ELF-1 (cell line): ENCODE data around the gene RENBP.

ENCODE experiments used
- DNase-seq: peaks from one replicate; pipeline ENCODE4 v3.0.0-alpha.2; 2016; ENCODE audit warnings: low read depth, low spot score

RENBP gene

GRCh38 chrX:153921070-153921469, 23.4 kb downstream of the RENBP start:
- no peak for DNase-seq

GRCh38 chrX:153920546-153920945, 23.9 kb downstream of the RENBP start:
- no peak for DNase-seq

DNA sequence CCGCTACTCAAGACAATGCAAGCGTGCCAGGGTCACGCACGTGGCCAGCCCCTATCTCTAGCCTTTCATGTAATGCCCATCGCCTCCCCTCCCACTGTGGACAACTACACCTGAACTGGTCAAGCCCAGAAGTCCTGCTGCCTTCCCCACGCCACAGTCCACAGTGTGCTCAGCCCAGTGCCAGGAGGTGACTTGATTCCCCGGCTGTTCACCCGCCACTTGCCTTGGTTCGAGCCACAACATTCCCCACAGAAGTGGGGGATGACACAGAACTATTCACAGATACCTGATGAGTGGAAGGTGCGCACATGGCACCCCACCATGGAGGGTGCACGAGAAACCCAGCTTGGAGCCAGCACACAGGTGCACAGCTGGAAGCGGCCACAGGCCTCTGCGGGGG, 25.2 kb downstream of the RENBP start:
- DNase-seq = no peak

GRCh38 chrX:153917869-153918268, 26.6 kb downstream of the RENBP start:
- no peak for DNase-seq

- DNase-seq = no peak
These were observed 30.7 kb downstream of the RENBP start for GRCh38 chrX:153913701-153914100.

- DNase-seq = no peak
These were observed 31.2 kb downstream of the RENBP start for GRCh38 chrX:153913211-153913610.

DNA sequence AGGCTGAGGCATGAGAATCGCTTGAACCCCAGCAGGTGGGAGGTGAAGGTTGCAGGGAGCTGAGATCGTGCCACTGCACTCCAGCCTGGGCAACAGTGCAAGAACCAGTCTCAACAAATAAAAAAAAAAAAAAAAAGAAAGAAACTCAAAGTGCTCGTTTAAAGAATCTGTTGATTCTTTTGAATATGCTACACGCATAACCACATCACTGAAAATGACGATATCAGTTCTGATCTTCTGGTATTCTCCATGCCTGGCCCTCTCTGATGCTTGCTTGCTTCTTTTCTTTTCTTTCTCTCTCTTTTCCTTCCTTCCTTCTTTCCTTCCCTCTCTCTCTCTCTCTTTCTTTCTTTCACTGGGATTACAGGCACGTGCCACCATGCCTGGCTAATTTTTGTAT, 32.6 kb downstream of the RENBP start:
- DNase-seq = no peak

GRCh38 chrX:153910446-153910845, 34.0 kb downstream of the RENBP start:
- peak; percentile 19 for DNase-seq

- no peak for DNase-seq
These were observed 34.5 kb downstream of the RENBP start for GRCh38 chrX:153909980-153910360.

DNA sequence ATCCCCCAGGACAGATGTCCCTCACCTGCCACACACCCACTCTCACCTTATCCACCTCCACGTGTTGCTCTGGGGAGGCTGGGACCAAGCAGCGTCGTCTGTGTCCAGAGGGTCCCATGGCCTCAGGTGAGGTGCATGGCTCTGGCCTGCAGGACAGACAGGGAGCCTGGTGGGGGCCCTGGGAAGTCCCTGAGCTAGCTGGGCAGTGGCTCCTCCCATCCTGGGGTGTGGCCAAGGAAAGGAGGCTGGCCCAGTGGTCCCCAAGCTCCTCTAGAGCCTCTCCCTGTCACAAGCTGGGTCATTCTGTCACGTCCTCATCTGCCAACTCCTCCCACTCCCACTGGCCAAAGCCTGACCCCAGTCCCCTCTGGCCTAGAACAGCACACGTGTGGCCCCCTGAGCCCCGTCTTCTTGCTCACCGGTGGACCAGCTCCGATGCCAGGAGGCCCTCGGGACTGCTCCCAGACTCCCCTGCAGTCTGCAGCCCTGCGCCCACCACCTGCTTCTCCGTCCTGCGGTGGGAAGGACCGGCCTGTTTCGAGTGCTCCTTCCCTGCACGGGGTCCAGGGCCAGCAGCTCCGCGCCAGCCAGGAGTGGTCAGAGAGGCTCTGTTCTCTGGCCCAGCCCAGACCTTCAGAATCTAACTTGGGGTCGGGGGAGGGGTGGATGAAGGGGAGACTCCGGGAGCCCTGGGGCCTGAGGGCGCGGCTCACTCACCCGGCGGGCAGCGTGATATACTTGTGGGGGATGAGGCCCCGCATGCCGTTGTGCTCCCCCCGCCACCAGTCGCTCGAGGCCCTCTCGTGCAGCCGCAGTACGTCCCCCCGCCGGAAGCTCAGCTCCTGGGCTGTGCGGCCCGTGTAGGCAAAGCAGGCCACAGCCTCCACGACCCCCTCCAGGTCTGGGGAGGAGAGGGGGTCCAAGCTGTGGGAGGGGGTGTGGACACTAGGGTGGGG, 35.1 kb downstream of the RENBP start:
- DNase-seq = peak; percentile 86

- no peak for DNase-seq
These were observed 36.1 kb downstream of the RENBP start for GRCh38 chrX:153908219-153908860.

DNA sequence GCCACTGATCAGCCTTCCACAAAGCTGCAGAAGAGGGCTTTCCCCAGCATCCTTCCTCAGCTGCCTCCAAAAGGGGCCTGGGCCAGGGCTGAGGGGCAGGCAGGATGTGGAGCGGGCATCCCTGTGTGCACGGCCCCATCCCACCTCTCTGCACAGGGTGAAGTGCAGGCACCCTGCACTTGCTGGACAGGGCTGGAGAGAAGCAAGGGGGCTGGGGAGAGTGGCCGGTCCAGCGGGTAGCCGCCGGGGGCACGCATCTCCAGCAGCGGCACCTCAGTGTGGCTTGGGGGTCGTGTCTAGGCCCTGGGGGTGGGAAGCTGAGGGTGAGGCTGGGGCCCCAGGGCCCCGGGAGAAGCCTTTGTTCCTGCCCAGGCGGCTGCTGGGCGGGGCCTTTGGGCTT, 37.0 kb downstream of the RENBP start:
- no peak for DNase-seq

GRCh38 chrX:153906126-153906917, 38.1 kb downstream of the RENBP start:
- no peak for DNase-seq

DNA sequence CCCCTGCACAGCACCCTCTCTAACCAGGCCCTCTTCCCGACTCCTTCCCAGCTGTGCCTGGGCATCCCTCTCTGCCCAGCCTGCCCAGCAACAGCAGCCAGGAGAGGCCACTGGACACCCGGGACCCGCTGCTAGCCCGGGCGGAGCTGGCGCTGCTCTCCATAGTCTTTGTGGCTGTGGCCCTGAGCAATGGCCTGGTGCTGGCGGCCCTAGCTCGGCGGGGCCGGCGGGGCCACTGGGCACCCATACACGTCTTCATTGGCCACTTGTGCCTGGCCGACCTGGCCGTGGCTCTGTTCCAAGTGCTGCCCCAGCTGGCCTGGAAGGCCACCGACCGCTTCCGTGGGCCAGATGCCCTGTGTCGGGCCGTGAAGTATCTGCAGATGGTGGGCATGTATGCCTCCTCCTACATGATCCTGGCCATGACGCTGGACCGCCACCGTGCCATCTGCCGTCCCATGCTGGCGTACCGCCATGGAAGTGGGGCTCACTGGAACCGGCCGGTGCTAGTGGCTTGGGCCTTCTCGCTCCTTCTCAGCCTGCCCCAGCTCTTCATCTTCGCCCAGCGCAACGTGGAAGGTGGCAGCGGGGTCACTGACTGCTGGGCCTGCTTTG, 38.9 kb downstream of the RENBP start:
- DNase-seq = no peak

DNA sequence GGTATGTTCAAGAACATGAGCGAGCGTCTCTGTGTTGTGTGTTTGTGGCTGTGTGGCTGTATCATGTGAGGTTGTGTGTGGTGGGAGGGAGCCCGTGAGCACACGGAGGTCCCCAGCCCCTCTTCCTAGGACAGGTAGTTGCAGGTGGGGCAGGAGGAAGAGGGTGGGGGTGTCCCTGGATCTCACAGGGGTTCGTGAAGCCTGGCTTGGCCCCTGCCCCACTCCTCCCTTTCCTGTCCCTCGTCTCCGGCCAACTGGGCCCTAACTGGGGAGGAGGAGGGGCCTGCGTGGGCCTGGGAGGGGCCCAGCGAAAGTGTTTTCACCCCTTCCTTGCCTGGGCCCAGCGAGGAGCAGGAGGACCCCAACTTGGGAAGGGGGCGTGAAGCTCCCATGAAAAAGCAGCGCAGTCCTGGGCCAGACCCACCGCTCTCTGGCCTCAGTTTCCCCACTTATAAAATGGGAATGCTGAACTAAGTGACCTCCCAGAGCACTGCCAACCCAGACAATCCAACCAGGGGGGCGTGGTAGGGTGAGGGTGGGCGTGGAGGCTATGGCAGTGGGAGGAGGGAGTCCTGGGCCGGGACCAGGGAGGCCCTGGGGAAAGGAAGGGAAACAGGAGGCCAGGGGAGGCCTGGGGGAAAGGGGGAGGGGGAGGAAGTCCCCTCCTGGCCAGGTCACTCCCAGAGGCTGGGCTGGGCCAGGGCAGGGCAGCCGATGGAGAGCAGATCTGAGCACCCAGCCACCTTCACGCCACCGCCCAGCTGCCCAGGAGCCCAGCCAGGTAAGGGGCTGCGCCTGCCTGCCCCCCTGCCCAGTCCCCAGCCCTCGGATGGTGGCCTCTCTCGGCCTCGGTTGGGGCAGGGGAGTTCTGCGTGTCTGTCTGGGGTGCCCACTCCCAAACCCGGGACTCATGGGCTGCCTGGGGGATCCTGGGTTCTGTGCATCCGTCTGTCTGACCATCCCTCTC, 40.2 kb downstream of the RENBP start, which contains the start of gene AVPR2:
AVPR2 (plus strand) TSS at position 683 of the 967 bp plus-strand sequence. CDS start 473 bp downstream, outside the sequence.
- no peak for DNase-seq

- peak; percentile 18 for DNase-seq
These were observed 41.0 kb downstream of the RENBP start for GRCh38 chrX:153903238-153903980.

- peak; percentile 3 for DNase-seq
These were observed 42.1 kb downstream of the RENBP start for GRCh38 chrX:153902385-153902784.

DNA sequence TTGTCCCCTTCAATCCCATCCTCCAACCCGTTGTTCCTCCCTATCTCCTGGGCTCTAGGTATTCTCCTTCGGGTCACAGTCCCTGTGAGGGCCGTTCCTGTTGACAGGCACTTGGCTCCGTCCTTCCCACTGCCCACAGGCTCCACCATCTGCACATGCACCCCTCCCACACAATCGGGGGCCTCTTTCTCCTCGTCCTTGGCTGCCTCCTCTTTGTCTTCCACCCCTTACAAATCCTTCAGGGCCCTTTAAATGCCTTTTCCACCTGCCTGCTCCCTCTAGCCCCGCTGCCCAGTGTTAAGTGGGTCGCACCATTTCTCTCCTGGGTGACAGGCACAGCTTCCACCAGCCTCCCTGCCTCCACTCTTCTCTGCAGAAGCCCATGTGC, 42.7 kb downstream of the RENBP start:
- DNase-seq = peak; percentile 1

DNA sequence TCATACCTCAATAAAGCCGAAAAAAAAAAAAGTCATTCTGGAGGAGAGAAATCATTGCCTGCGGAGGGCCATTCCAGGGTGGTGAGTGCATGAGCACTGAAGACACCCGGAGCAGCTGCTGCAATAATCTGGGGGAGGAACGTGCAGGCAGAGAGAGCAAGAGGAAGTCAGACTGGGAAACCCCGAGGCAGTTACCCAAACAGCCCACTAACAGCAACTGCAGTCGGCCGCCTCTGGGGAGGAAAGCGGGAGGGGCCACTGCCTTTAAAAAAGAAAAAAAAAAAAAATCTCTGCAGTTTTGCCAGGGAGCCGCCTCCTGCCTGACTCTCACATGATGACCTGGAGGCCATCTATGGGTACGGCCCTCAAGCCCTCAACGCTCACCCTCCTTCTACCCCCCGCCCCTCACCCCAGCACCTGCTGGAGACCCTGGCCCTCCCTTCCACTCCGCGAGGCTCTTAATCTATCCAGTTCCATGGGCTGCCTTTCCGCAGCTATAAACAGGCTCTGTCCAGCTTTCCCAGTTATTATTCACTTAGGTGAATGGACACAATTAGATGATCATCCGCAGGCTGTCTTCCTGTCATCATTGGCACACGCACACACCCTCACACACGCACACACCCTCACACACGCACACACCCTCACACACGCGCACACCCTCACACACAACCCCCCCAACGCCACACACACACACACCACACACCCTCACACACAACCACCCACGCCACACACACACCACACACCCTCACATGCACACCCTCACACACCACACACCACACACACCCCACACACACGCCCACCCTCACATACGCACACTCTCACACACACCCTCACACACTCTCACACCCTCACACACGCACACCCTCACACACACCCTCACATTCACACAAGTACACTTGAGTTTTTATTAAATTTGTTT, 43.4 kb downstream of the RENBP start:
- DNase-seq = peak; percentile 88
